Measurements from ENCODE around the gene GSTA1. TPM values are rescaled to one million over a fixed set of nuclear protein-coding genes. Genes with fewer than 3 reads are reported as not detected.
"Not testable (repeated sequence)": the region's sequence is repeated elsewhere in the genome, so short reads cannot be mapped to it uniquely, and the experiment has no call there.

GSTA1 gene
- total RNA-seq, 1 experiment from 2014 or later, result not detected

DNA sequence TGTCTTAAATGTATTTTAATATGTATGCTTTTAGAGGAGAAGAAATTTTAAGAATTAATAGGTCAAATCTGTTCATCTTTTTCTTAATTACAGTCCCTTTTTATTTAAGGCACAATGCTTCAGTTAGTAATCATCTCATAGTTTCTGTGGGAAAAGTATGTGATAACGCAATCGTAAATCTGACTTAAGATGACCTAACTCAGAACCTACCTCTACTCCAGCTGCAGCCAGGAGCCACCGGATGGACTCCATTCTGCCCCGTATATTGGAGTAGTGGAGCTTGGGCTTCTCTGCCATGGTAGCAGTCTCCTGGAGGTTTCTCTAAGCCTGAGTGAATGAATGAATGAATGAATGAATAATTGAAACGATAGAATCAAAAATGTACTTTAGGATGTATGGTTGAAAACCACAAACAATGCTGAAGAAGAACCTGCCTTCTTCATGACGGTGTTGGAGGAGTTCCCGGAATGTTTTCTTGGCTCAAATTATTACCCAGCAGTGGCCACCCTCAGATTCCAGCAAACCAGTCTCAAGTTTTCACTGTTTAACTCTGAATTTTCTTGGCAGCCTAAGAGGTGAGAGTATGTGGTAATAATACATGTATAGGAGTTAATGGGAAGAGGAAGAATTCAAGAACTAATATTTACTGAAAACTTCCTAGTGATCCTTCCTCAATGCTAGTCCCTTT lies 45.8 kb downstream of the GSTA1 start:
- DNase-seq (ENCODE audit: low spot score), result peak; percentile 19

DNA sequence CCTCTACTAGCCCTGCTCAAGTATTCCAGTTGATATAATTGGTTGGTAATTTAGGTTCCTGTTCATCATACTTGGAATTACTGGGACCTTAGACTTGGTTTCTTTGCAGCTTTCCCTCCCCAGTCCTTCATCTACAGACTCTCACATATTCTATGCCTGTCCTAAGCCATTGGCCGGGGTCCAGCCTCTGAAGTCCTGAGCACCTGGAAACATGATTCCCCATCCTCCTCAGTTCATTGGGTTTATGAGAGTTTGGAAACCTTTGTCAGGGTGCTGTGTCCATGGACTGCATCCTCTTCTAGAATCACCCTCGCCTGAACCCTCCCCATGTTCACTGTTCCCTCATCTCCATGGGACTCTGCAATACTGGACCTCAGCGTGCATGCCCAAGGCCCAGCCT lies 49.2 kb downstream of the GSTA1 start:
- no peak for DNase-seq (ENCODE audit: low spot score)

- not testable (repeated sequence) for DNase-seq (ENCODE audit: low spot score)
Measured at GRCh38 chr6:52753137-52753536, 50.5 kb downstream of the GSTA1 start.

DNA sequence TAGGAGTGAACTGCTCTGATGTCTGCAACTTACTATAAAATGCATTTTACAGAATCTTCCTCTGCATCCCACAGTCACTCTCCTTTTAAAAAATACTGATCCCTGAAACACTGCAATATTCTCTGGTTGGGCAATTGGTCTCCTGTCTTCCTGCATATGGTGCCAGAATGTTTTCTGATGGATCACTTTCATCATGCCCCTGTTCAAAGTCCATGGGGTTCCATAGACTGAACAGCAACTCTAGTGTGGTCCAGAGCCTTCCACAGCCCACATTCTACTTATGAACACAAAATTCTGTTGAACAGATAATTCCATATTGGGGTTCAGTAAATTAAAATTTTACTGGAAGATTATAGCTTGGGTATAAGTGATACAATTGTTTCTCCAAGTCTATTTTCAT lies 51.3 kb downstream of the GSTA1 start:
- no peak for DNase-seq (ENCODE audit: low spot score)

DNA sequence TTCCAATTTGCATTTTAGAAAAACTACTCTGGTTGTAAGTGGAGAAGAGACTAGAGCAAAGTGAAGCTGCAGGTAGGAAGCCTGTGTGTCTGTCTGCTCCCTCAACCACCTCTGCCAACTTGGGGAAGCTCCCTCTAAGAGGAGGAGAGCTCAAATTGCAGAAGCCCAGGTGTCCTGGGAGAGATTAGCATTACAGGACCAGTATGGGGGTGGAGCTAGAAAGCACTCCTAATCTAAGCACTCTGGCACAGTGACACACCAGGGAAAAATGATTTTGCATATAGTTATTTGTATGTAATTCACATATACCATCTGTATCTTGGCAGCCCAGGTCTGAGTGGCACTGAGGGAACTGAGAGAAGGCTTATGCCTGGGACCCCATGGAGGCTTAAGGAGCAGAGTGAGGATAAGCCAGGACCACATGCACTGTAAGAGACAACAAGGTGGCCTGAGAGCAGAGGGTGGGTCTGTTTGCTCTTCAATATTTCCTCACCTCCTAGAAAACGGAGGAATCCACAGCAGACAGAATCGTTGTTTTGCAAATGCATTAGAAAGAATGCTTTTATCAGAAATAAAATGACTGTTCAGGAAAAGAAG lies 54.0 kb downstream of the GSTA1 start:
- no peak for DNase-seq (ENCODE audit: low spot score)

DNA sequence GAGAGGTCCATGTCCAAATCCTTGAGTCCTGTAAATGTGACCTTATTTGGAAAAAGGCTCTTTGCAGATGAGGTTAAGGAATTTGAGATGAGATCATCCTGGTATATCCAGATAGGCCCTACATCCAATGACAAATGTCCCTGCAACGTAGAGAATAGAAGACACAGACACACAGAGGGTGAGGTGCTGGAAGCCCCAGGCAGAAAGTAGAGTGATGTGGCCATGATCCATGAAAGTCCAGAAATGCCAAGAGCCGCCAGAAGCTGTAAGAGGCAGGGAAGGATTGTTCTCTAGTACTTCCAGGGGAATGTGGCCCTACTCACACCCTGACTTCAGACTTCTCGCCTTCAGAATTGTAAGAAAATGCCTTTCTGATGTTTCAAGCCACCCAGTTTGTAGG lies 56.3 kb downstream of the GSTA1 start:
- not testable (repeated sequence) for DNase-seq (ENCODE audit: low spot score)

DNA sequence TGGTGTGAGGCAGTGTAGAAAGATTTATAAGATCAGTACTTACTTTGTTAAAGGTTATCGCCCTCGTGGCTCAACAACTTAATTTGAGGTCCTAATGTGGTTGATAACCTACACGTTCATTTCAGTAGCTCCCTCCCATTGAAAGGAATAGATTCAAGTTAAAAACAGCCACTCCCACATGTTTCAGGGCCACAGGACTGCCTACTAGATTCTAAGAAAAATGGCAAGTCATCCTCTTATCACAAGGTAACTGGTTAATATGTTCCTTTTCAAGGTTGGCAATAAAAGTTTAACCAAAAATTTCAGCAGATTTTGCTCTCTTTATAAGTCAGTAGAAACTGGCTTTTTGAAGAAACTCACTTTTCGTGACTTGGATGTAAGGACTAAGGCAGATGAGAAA lies 57.4 kb downstream of the GSTA1 start:
- no peak for DNase-seq (ENCODE audit: low spot score)

- DNase-seq (ENCODE audit: low spot score), result no peak
Measured at GRCh38 chr6:52745764-52746201, 57.8 kb downstream of the GSTA1 start.

DNA sequence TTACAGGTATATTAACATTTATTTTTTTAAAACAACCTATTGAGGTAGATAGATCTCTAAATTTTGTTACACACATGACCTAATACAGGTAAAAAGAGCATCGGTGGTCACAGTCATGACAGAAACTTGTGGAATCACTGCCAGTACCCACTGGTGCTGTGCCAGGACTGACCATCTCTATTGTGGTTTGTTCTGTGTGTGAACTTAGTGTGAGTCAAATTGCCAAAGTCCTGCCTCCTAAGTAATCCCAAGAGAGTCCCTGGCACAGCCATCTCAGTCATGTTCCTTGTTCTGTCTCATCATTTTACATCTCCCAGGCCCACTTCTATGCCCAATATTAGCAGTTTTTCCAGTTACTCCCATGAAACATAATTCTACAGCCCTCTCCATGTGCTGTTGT lies 61.7 kb downstream of the GSTA1 start:
- peak; percentile 12 for DNase-seq (ENCODE audit: low spot score)

Other genes starting within 250 kb of the GSTA1 start
- 91.1 and 104 TPM in 2 replicates for gene TRAM2, start 226.8 kb downstream of the GSTA1 start, total RNA-seq (2014; rRNA removed; shearing (Covaris generic))
- 108 and 116 TPM in 2 replicates for gene TMEM14A, start 132.7 kb downstream of the GSTA1 start, total RNA-seq (2014; rRNA removed; shearing (Covaris generic))
- not detected in 2 replicates for gene GSTA2, start 40.3 kb downstream of the GSTA1 start, total RNA-seq (2014; rRNA removed; shearing (Covaris generic))
- not detected in 2 replicates for gene GSTA5, start 37.0 kb upstream of the GSTA1 start, total RNA-seq (2014; rRNA removed; shearing (Covaris generic))
- not detected in 2 replicates for gene GSTA3, start 105.9 kb upstream of the GSTA1 start, total RNA-seq (2014; rRNA removed; shearing (Covaris generic))
- gene GSTA4, start 191.5 kb upstream of the GSTA1 start, total RNA-seq (2014; rRNA removed; shearing (Covaris generic)), result 14.9 and 15.7 TPM in 2 replicates

Measured in A172 (cell line).